ENCODE results near the gene CLEC4A. TPM values are rescaled to one million over a fixed set of nuclear protein-coding genes. Genes with fewer than 3 reads are reported as not detected.

Gene CLEC4A
- total RNA-seq, 1 donor from 2014 or later = 0.36 TPM

DNA sequence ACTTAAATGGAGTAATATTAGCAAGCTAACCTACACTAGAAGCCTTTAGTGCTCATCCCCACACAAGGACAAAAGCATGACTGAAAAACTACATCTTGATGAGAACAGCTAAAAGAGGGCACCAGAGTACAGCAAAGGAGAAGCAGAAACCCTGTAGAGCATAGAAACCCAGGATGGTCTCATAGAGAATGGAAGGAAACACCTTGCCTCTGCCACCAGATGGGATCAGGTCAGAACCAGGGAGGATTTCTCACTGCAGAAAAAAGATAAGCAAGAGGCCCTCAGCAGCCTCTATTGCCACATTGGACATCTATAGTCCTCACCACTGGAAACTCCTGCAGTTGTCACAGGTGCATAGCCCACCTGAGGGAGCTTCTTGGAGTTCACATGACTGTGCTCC is 19.8 kb downstream of the CLEC4A start:
- Mint-ChIP-seq H3K27ac (no peak overlapping the region), H3K4me1 (ENCODE audit: low read depth) (no peaks in the 10 kb centered on the region), H3K9me3 (ENCODE audit: low read depth) (peaks cover 13% of the 10 kb centered on the region), H3K4me3 (ENCODE audit: low read depth) (no peak overlapping the region), H3K36me3 (ENCODE audit: insufficient read depth) (peaks cover 13% of the 10 kb centered on the region), H3K27me3 (peaks cover 5% of the 10 kb centered on the region)
- TF ChIP-seq, protein P1, sequence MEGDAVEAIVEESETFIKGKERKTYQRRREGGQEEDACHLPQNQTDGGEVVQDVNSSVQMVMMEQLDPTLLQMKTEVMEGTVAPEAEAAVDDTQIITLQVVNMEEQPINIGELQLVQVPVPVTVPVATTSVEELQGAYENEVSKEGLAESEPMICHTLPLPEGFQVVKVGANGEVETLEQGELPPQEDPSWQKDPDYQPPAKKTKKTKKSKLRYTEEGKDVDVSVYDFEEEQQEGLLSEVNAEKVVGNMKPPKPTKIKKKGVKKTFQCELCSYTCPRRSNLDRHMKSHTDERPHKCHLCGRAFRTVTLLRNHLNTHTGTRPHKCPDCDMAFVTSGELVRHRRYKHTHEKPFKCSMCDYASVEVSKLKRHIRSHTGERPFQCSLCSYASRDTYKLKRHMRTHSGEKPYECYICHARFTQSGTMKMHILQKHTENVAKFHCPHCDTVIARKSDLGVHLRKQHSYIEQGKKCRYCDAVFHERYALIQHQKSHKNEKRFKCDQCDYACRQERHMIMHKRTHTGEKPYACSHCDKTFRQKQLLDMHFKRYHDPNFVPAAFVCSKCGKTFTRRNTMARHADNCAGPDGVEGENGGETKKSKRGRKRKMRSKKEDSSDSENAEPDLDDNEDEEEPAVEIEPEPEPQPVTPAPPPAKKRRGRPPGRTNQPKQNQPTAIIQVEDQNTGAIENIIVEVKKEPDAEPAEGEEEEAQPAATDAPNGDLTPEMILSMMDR (IDR thresholded peaks at IDR 0.05; ENCODE audit: unreplicated experiment) = no peak
- no peak for DNase-seq (ENCODE audit: low spot score, unreplicated experiment)

GRCh38 chr12:8145754-8146441 is 22.5 kb downstream of the CLEC4A start:
- DNase-seq (ENCODE audit: low spot score, unreplicated experiment) = no peak
- H3K4me3 Mint-ChIP-seq (ENCODE audit: low read depth) = no peak overlapping the region
- H3K9me3 Mint-ChIP-seq (ENCODE audit: low read depth) = peaks cover 20% of the 10 kb centered on the region
- no peaks in the 10 kb centered on the region for H3K4me1 Mint-ChIP-seq (ENCODE audit: low read depth)
- peaks cover 12% of the 10 kb centered on the region for H3K36me3 Mint-ChIP-seq (ENCODE audit: insufficient read depth)
- H3K27ac Mint-ChIP-seq = no peak overlapping the region
- TF ChIP-seq, protein P1 (IDR thresholded peaks at IDR 0.05; ENCODE audit: unreplicated experiment) = no peak
- H3K27me3 Mint-ChIP-seq = peaks cover 5% of the 10 kb centered on the region

GRCh38 chr12:8146442-8146771 is 23.0 kb downstream of the CLEC4A start:
- H3K27me3 Mint-ChIP-seq = peaks cover 5% of the 10 kb centered on the region
- DNase-seq (ENCODE audit: low spot score, unreplicated experiment) = no peak
- no peak overlapping the region for H3K27ac Mint-ChIP-seq
- peaks cover 9% of the 10 kb centered on the region for H3K36me3 Mint-ChIP-seq (ENCODE audit: insufficient read depth)
- TF ChIP-seq, protein P1 (IDR thresholded peaks at IDR 0.05; ENCODE audit: unreplicated experiment) = no peak
- H3K4me1 Mint-ChIP-seq (ENCODE audit: low read depth) = no peaks in the 10 kb centered on the region
- peaks cover 18% of the 10 kb centered on the region for H3K9me3 Mint-ChIP-seq (ENCODE audit: low read depth)
- H3K4me3 Mint-ChIP-seq (ENCODE audit: low read depth) = no peak overlapping the region

GRCh38 chr12:8154526-8154925 is 31.1 kb downstream of the CLEC4A start:
- TF ChIP-seq, protein P1 (IDR thresholded peaks at IDR 0.05; ENCODE audit: unreplicated experiment) = no peak
- DNase-seq (ENCODE audit: low spot score, unreplicated experiment) = no peak
- Mint-ChIP-seq H3K36me3 (ENCODE audit: insufficient read depth) (peaks cover 1% of the 10 kb centered on the region), H3K27me3 (peaks cover 5% of the 10 kb centered on the region), H3K4me1 (ENCODE audit: low read depth) (peaks cover 13% of the 10 kb centered on the region), H3K9me3 (ENCODE audit: low read depth) (peaks cover 8% of the 10 kb centered on the region), H3K27ac (no peak overlapping the region), H3K4me3 (ENCODE audit: low read depth) (no peak overlapping the region)

DNA sequence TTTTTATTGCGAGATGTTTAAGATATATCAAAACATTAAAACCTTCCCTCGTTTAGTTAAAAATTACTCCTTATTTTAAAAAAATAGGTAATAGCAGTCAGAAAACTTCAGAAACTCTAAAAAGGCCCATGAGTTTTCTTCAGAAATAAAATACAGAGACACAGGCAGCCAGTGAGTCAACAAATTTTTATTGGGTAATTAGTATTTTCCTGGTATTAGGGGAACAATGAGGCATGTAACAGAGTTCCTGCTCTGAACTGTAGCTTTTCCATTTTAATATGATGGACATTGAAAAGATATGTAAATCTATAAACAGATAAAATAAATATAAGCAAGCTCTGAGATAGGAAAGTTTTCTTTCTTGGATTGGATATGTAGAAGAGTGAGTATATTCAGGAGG is 33.0 kb downstream of the CLEC4A start:
- no peak for DNase-seq (ENCODE audit: low spot score, unreplicated experiment)
- peaks cover 5% of the 10 kb centered on the region for H3K27me3 Mint-ChIP-seq
- H3K9me3 Mint-ChIP-seq (ENCODE audit: low read depth) = peaks cover 19% of the 10 kb centered on the region
- H3K4me1 Mint-ChIP-seq (ENCODE audit: low read depth) = peaks cover 15% of the 10 kb centered on the region
- no peak overlapping the region for H3K27ac Mint-ChIP-seq
- H3K4me3 Mint-ChIP-seq (ENCODE audit: low read depth) = no peak overlapping the region
- TF ChIP-seq, protein P1 (IDR thresholded peaks at IDR 0.05; ENCODE audit: unreplicated experiment) = no peak
- peaks cover 1% of the 10 kb centered on the region for H3K36me3 Mint-ChIP-seq (ENCODE audit: insufficient read depth)

All from progenitor cell of endocrine pancreas (in vitro differentiated cells).